ENCODE measurements around the gene TK1.
"Not testable (repeated sequence)": the region's sequence is repeated elsewhere in the genome, so short reads cannot be mapped to it uniquely, and the experiment has no call there.

TK1 gene

GRCh38 chr17:78179372-78179771 is 7.5 kb downstream of the TK1 start:
- DNase-seq (ENCODE audit: low read depth in 2 of 3, low spot score in 1 of 3), result no peak

GRCh38 chr17:78176548-78177025 is 10.3 kb downstream of the TK1 start:
- peak; percentile 51 to 73 (median 62) for DNase-seq (ENCODE audit: low read depth in 2 of 3, low spot score in 1 of 3)

GRCh38 chr17:78175643-78175981 is 11.2 kb downstream of the TK1 start:
- no peak for DNase-seq (ENCODE audit: low read depth in 2 of 3, low spot score in 1 of 3)

- no peak for DNase-seq (ENCODE audit: low read depth in 2 of 3, low spot score in 1 of 3)
Observed at GRCh38 chr17:78174870-78175642, 11.8 kb downstream of the TK1 start.

GRCh38 chr17:78174346-78174869 is 12.4 kb downstream of the TK1 start:
- no peak for DNase-seq (ENCODE audit: low read depth in 2 of 3, low spot score in 1 of 3)

- no peak for DNase-seq (ENCODE audit: low read depth in 2 of 3, low spot score in 1 of 3)
Observed at GRCh38 chr17:78173097-78173715, 13.6 kb downstream of the TK1 start.

GRCh38 chr17:78172249-78173051 is 14.4 kb downstream of the TK1 start:
- DNase-seq (ENCODE audit: low read depth in 2 of 3, low spot score in 1 of 3), result no peak

GRCh38 chr17:78171591-78172248 is 15.1 kb downstream of the TK1 start:
- not testable (repeated sequence) for DNase-seq (ENCODE audit: low read depth in 2 of 3, low spot score in 1 of 3)

GRCh38 chr17:78170692-78171590 is 15.9 kb downstream of the TK1 start:
- no peak for DNase-seq (ENCODE audit: low read depth in 2 of 3, low spot score in 1 of 3)

GRCh38 chr17:78168903-78169793 is 17.7 kb downstream of the TK1 start:
- DNase-seq (ENCODE audit: low read depth in 2 of 3, low spot score in 1 of 3), result peak in 1 of 3 donors; percentile 60

GRCh38 chr17:78168242-78168902 is 18.5 kb downstream of the TK1 start, which contains the start of gene SYNGR2:
TSS of gene SYNGR2 (plus strand) at chr17:78168581. CDS start at chr17:78168617, 36 bp downstream.
- peak; percentile 72 to 87 (median 77) for DNase-seq (ENCODE audit: low read depth in 2 of 3, low spot score in 1 of 3)

GRCh38 chr17:78166416-78166815 is 20.4 kb downstream of the TK1 start:
- DNase-seq (ENCODE audit: low read depth in 2 of 3, low spot score in 1 of 3), result no peak

GRCh38 chr17:78164748-78165607 is 21.9 kb downstream of the TK1 start:
- DNase-seq (ENCODE audit: low read depth in 2 of 3, low spot score in 1 of 3), result no peak

- DNase-seq (ENCODE audit: low read depth in 2 of 3, low spot score in 1 of 3), result no peak
Observed at GRCh38 chr17:78163881-78164747, 22.7 kb downstream of the TK1 start.

GRCh38 chr17:78159575-78160158 is 27.2 kb downstream of the TK1 start:
- no peak for DNase-seq (ENCODE audit: low read depth in 2 of 3, low spot score in 1 of 3)

Data from stimulated activated CD4-positive, alpha-beta T cell treated with anti-CD3 and anti-CD28 coated beads, Interleukin-12 subunit alpha, Interleukin-12 subunit beta, amount 100 ng/mL, for 48 hours (primary cell).